SKM-1 treated with dmso at 0.1 percent for 144 hours (cell line): Measurements from ENCODE around the gene MCOLN1.
"Not testable (repeated sequence)": the region's sequence is repeated elsewhere in the genome, so short reads cannot be mapped to it uniquely, and the experiment has no call there.

Experiments
- DNase-seq: peaks from one replicate; lab custom pipeline; 2025; ENCODE audit not compliant: unreplicated experiment; lab: John Stamatoyannopoulos, UW

Gene MCOLN1

GRCh38 chr19:7524992-7525739, 2.7 kb downstream of the MCOLN1 start:
- no peak for DNase-seq

GRCh38 chr19:7526059-7526929, 3.9 kb downstream of the MCOLN1 start:
- DNase-seq: no peak

GRCh38 chr19:7527516-7528191, 5.2 kb downstream of the MCOLN1 start:
- no peak for DNase-seq

- DNase-seq: no peak
These were observed 5.7 kb downstream of the MCOLN1 start for GRCh38 chr19:7528192-7528519.

GRCh38 chr19:7528522-7529245, 6.3 kb downstream of the MCOLN1 start:
- DNase-seq: no peak

- no peak for DNase-seq
These were observed 6.8 kb downstream of the MCOLN1 start for GRCh38 chr19:7529246-7529600.

- DNase-seq: no peak
These were observed 7.4 kb downstream of the MCOLN1 start for GRCh38 chr19:7529610-7530490.

- no peak for DNase-seq
These were observed 11.0 kb downstream of the MCOLN1 start for GRCh38 chr19:7533281-7533885.

- DNase-seq: no peak
These were observed 11.6 kb downstream of the MCOLN1 start for GRCh38 chr19:7533925-7534480.

GRCh38 chr19:7534531-7535046, 12.2 kb downstream of the MCOLN1 start:
- DNase-seq: no peak

GRCh38 chr19:7535047-7535997, 12.9 kb downstream of the MCOLN1 start, which contains the start of gene PNPLA6:
PNPLA6 (plus strand) TSS chr19:7535717; CDS start chr19:7535789, 72 bp downstream.
- DNase-seq: peak; percentile 76

GRCh38 chr19:7535998-7536695, 13.7 kb downstream of the MCOLN1 start:
- no peak for DNase-seq

- not testable (repeated sequence) for DNase-seq
These were observed 16.6 kb downstream of the MCOLN1 start for GRCh38 chr19:7538990-7539389.

- no peak for DNase-seq
These were observed 17.5 kb downstream of the MCOLN1 start for GRCh38 chr19:7539827-7540425.

GRCh38 chr19:7540761-7541474, 18.5 kb downstream of the MCOLN1 start:
- DNase-seq: no peak

GRCh38 chr19:7541475-7541824, 19.0 kb downstream of the MCOLN1 start:
- DNase-seq: no peak
